Mesenteric fat pad (tissue), 1 donor: ENCODE data around the gene HSPE1. TPM values are rescaled to one million over a fixed set of nuclear protein-coding genes. Genes with fewer than 3 reads are reported as not detected.
A peak's percentile ranks its signal among the peaks of the same experiment; 100 is the strongest.
"Not testable (repeated sequence)": the region's sequence is repeated elsewhere in the genome, so short reads cannot be mapped to it uniquely, and the experiment has no call there.

Source experiments
- DNase-seq: peaks from one replicate; pipeline ENCODE4 v3.0.0-alpha.2; 2020; ENCODE audit warnings: low spot score
- total RNA-seq: library from RNA; stranded (reverse); fragmentation: NEBNext Ultra II Directional; extraction: Animal tissue kit (Norgen Biotek cat#: 25700); gene quantifications from one replicate; pipeline ENCODE4 v1.2.1, GENCODE V29; 2021
- donor health status: DM: yes; HTN: yes; CAD: no.

HSPE1 gene
- total RNA-seq, 1 donor from 2014 or later = 95.8 TPM

DNA sequence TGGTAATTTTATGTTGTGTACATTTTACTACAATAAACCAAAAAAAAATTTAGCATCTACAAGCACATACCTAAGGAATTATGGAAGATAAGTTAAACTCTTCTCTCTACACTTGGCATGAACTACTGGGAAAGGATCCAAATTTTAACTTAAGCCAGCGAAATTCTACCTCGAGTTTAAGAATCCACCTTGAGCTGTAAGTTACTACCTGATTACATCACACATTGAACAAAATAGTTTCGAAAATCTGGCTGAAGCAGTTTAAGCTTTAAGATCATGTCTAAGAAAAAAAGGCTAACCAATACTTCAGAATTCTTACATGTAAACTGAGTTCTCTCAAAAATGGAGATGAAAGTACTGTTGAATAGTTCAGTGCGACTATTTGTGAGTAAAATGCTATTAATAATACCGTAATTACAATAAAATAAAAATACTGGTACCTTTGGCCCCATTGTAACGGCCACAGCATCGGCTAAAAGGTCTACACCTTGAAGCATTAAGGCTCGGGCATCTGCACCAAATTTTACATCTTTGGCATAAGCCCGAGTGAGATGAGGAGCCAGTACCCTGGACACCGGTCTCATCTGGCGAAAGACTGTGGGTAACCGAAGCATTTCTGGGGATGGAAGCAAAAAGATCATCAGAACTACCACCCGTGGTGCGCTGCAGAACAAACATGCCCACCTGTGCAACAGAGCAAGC is 1.8 kb upstream of the HSPE1 start:
- DNase-seq = no peak

DNA sequence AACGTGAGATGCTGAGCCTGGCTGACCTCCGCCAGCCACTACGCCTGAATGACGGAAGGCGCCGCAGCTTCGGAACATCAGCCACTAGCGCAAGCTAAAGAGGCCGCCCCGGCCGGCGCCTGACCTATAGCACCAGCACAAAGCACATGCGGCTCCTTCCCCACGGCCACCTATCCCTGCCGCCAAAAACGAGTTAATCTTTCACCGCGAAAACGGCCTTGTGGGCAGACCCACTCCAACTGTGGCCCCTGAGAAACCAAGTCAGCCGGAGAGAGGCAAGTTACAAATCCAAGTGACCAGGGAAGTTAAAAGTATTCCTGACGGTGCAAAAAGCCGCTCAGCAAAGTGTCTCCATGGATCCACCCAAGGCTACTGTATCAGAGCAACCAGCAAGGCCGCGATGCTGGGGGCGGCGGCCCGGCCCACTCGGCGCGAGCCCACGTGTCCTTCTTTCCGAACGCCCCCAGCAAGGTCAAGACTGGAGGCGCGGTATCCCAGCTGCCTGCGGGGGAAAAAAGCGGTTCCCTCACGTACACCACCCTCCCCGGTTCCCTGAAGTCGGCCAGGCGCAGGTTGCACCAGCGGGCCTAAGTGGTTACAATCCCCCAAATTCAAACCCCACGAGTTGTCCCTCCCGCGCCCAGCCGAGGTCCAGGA is 1.1 kb upstream of the HSPE1 start:
- DNase-seq = peak; percentile 91

DNA sequence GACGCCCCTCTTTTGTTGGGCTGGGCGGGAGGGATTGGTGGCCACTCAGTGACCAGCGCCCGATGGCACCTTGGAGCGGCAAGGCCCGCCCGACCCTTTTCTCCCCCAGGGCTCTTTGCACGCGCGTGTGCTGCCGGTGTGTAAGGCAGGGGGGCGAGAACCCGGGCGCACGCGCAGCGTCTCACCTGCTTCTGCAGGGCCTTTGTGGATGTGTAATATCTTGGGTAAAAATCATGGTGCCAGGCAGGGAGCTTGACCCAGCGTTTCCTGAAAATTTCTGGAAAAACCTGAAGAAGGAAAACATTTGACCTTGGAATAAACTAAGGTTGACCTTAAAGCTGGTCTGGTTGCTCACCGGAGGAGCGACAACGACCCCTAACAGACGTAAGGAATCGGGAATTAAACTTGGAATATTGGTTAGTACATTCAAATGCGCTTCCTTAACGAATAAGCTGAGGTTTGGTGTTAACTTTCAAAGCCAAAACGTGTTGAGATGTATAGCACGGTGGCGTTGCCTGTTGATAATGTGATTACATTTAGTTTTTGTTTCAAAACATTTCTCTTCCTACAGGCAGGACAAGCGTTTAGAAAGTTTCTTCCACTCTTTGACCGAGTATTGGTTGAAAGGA is 438 bp downstream of the HSPE1 start:
- no peak for DNase-seq

DNA sequence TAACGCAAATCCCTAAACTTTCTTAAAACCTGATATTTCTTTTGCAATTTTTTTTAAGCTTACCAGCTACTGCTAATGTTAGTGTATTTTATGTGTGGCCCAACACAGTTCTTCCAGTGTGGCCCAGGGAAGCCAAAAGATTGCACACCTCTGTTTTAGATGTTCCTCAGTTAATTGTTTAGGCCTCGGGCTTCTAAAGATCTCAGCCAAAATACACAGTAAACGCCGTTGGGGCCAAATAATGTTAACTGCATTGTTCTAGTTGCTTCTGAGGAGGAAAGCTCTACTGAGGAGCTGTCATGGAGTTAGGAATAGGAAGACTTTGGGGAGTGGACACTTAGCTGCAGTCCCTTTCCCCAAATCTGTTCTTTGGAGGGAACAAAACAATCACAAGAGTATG is 2.0 kb downstream of the HSPE1 start:
- no peak for DNase-seq

DNA sequence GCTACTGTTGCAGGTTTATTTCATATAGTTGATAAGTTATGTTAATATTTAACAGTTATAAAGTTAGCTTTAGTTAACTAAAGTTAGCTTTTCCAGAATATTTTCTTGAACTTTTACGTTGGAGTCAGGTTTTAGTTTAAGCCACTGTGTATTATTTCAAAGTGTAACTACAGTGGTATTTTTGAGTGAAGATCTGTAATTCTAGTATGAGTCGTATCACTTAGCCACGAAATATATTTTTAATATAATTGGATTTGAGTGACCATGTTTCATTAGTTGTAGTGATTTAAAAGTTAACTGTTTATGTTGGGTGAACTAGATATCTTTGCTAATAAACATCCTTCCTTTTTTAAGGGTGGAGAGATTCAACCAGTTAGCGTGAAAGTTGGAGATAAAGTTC is 2.5 kb downstream of the HSPE1 start:
- DNase-seq = no peak

DNA sequence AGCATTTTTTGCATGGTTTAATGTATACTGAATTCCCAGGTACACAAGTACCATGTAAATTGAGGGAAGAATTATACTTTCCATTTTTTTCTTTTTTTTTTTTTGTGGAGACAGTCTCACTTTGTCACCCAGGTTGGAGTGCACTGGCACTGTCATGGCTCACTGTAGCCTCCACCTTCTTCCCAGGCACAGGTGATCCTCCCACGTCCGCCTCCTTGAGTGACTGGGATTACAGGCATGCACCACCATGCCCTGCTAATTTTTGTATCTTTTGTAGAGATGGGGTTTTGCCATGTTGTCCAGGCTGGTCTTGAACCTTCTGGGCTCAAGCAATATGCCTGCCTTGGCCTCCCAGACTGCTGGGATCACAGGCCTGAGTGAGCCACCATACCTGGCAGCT is 3.8 kb downstream of the HSPE1 start:
- no peak for DNase-seq

DNA sequence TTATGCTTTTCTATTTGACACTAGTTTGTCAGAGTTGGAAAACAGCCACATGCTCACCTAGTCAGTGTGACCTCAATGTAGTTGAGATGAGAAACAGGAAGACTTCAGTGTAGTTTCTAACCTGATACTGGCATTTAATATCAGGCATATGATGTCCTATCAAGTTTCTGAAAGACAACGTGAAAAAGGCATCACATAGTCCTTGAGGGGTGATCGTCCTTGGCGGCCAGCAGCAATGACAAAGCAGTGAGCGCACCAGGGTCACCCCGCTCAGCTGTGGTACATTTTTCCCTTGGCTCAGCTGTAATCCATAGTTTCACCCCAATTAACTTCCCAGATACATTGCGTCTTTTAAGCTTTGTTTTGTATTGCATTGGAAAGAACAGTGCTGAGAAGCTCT is 4.3 kb downstream of the HSPE1 start:
- no peak for DNase-seq

DNA sequence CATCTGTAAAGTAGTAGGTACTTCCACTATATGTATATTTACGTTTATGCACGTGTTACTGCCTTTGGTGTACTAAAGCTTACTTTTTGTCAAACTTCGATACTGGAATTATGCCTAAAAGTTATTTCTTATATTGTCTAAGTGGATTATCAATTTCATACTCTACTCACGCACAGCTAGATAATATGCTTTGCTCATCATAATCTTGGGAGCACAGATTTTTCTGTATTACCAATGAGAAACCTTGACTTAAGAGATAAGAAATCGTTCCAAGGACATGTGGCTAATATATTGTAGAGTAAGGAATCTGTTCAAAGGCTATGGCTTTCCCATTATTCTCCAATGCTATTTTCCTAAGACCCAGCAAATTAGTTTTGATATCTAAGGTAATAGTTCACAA is 6.5 kb downstream of the HSPE1 start:
- no peak for DNase-seq

DNA sequence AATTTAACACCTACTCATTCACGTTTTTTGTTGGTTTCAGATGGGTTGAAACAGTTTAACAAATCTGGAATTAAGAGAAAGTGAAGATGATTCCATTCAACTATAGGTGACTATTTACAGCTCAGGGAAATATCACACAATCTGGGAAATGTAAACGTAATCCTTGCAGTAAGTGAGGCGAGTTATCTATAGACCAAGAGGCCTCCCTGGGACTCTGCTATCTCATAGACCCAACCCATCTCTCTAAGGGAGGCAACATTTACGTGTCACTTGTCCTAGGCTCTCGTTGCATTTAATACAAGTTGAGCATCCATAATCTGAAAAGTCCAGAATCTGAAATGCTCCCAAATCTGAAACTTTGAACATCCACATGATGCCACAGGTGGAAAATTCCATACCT is 13.7 kb downstream of the HSPE1 start:
- no peak for DNase-seq

DNA sequence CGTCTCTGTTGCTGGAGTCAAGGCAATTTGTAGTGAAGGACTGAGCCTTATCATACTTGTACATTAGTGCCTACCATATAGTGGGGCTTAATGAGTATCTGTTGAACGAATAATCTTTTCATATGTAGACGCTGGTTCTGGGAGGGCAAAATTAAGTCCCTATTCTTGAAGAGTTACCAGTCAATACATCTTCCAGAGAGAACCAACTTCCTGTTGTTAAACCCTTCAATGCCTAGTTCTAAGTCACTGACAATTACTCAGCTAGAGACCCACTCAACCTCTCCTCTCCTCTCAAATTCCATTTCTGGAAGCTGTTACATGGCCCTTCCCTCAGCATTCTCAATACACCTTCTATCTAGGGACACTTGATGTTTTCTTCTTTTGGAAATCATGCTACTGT is 14.6 kb downstream of the HSPE1 start:
- no peak for DNase-seq

DNA sequence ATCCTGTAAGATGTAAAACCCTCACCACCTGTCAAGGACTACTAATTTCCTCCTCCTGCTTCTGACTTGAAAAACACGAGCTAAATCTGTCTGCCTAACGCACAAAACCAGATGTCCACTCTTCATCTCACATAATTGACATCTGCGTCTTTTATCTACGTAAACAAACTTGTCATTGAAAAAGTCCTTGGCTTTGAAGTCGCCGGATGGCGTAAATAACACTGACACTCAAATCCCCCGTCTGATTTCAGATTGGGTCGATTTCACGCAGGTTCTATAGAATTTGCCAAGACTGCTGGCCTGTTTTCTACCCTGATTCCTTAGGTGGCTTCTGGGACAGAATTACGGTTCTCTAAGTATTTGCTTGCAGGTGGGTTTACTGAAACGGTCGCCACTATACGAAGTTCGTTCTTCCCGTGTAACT is 15.1 kb downstream of the HSPE1 start:
- no peak for DNase-seq

DNA sequence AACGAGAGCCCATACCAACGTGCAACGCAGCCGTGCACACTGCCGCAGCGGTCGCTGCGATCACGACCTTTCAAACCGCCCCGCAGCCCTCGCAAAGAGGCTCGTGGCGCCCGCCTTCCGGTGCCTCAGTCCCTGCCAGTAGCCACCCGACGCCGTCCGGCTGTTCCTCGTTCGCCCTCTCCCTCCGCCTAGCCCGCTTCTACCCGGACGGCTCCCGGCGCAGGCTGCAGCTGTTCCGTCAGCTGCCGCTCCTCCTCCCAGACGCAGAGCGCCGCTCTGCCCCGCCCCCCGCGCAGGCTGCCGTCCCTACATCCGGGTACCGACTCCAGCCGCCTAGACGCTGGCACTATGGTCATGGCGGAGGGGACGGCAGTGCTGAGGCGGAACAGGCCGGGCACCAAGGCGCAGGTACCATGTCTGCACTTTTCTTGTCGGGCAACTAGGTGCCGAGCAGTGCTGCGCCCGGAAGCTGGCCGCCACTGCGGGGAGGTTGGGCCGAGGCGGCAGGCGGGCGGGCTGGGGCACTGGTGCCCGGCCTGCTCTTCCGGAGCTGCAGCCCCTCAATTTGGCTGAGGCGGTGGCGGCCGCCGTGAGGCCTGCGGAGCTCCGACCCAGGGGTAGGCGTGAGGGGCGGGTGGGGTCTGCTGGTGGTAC is 15.7 kb downstream of the HSPE1 start, which contains the start of gene MOB4:
Gene MOB4 (plus strand): TSS at position 328 of the 654 bp plus-strand sequence. CDS start 21 bp downstream, at position 349.
- DNase-seq = peak; percentile 99

DNA sequence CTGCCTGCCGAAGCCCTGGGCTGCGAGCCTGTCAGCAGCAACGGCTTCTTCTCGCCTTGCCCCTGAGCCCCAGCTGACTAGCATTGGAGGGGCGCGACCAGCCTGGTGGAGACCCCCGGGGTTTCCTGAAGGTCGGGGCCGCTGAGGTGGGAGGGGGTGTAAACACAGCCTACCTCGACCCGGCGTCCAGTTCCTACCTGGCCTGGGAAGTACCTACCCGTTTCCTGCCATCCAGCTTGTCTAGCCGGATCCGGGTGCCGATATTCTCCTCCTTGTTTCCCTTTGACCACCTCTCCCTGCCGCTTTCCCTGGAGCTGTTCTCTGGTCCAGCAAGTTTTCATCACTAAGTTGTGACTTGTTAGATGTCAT is 16.2 kb downstream of the HSPE1 start:
- no peak for DNase-seq

DNA sequence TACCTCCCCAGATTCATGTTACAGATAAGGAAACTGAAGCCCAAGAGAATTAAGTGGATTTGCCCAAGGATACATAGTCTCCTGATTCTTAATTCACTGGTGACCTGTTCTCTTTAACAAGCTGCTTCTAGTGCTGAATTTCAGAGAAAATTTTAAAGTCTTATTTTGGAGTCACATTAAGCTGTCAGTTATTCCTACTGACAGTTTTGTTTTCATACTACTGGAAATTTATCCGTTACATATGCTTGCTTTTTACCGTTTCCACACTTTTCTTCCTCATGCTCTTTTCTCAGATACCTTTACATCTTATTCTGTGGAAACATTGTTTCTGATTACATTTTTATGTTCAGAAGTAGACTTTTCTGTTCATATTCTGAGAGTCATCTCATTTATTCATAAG is 17.0 kb downstream of the HSPE1 start:
- DNase-seq = no peak

DNA sequence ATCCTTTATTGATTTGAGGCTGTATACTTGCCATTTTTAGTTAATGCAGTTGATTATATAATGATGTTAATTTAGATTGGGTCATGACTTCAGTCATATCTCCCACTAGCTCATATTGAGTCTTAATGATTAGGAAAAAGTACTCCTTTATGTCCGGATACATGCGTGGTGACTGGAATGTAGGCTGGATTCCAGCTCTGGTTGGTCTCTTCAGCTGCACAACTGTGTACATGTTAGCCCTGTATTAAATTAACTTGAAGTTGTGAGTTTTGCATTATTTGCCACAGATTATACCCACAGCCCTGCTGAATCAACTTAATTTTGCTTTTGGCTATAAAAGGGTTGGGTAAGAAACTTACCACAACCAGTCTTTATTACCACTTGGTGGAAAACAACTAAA is 38.2 kb downstream of the HSPE1 start:
- no peak for DNase-seq

DNA sequence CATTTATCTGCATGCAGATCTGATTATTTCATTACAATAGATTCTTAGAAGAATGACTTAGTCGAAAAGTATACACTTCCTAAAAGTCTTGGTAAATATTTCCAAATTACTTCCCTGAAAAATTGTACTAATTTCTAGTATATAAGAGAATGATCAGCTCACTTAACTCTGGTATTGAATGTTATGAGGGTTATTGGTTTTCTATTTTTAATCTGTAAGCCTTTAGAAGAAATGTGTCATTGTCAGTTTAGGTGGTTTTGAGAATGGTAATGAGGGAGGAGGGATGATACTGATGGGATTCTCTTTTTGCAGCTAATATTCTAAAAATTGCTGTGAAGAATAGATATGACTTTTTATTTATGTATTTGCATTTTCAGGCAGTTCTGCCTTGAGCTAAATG is 39.6 kb downstream of the HSPE1 start:
- DNase-seq = no peak

DNA sequence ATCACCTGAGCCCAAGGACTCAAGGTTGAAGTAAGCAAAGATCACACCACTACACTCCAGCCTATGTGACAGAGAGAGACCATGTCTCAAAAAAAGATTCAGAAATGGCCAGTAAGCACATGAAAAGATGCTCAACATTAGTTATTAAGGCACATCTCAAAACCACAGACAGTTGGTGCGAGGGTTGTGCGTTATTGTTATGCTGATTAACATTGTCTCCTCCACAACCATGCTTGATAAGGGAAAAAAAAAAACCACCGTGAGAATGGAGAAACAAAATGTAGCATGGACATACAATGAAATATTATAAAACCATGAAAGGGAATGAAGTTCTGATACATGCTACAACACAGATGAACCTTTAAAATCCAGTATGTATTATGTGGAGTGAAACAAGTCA is 43.0 kb downstream of the HSPE1 start:
- no peak for DNase-seq

DNA sequence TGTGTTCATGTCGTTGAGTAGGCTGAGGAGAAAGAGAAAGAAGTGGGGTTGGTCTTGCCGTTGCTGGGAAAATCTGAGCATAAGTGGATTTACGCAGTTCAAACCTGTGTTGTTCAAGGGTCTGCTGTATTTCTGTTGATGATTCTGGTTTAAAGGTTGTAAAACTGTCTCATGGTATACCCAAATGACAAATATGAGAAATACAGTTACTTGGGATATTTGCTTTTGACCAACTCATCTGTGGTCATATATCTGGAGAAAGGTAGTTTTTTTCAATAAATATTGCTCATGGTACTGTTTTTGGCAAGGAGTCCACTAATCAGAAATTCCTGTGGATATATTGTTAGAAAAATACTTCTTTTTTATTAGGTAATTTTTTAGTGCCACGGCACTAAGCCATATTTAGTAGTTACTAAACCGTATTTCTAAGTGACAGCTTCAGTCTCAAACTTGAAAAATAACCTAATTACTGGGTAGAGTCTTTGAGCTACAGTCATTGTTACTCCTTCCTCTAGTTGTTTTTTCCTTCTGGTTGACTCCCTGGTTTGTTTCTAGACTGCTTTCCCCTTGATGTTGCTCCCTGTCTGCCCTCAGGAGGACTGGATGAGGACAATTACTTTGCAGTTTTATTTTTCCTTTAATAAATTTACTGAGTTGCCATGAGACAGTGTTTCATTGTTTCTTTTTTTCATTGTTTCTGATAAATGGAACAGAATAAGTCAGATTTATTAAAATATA is 47.2 kb downstream of the HSPE1 start:
- DNase-seq = no peak

DNA sequence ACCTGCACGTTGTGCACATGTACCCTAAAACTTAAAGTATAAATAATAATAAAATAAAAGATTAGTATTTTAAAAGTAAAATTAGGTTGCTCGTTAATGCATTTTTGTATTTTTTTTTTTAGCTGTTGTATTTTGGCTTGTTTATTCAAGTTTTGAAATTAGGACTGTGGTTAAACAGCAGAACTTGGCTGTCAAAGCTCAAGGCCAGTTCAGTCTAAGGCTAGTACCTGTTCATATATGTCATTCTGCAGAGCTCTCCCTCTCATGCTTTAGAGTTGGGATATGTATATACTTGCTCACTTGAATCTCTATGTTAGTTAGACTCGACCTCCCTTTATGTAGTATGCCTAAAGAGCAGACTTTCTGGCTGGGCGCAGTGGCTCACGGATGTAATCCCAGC is 48.4 kb downstream of the HSPE1 start:
- DNase-seq = no peak

DNA sequence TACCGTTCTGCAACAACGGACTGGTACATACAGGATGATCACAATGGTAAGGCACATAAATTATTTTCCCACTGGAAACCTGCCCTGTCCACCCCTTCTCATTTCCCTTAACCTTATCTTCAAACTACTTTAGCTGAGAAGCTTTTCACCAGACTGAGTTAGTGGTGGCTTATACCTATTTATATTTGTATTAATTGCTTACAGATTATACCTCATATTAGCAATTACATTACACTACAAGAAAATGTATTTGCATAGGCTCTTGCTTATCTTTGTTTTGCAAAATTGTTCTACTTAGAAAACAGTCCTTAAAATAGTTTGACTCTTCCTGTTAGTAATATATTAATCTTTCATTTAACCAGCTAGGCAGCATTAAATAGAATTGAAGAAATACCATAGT is 51.1 kb downstream of the HSPE1 start:
- not testable (repeated sequence) for DNase-seq
